T-helper 2 cell treated with Interferon-gamma antibody and Interleukin-4, amounts not matched to agents 5 μg/mL and 100 μg/mL, for 36 hours (primary cell): ENCODE measurements around the gene SRGAP1.

Experiments
- DNase-seq: peaks from one replicate; pipeline ENCODE4 v3.0.0; 2021; ENCODE audit warnings: low spot score
- H3K27ac Mint-ChIP-seq: one replicate; pipeline ENCODE4 v1.8.0; 2021; ENCODE audit warnings: mild to moderate bottlenecking, mixed read lengths
- H3K27me3 Mint-ChIP-seq: one replicate; pipeline ENCODE4 v1.8.0; 2021; ENCODE audit warnings: low read depth, mixed read lengths
- H3K36me3 Mint-ChIP-seq: one replicate; pipeline ENCODE4 v1.8.0; 2021; ENCODE audit warnings: low read depth, mixed read lengths
- H3K4me1 Mint-ChIP-seq: one replicate; pipeline ENCODE4 v1.8.0; 2021; ENCODE audit warnings: low read depth, mixed read lengths
- H3K4me3 Mint-ChIP-seq: one replicate; pipeline ENCODE4 v1.8.0; 2022; ENCODE audit warnings: mild to moderate bottlenecking, moderate library complexity, mixed read lengths
- H3K9me3 Mint-ChIP-seq: one replicate; pipeline ENCODE4 v1.8.0; 2021; ENCODE audit warnings: mixed read lengths

Gene SRGAP1

GRCh38 chr12:63934936-63935335 lies 90.4 kb downstream of the SRGAP1 start:
- Mint-ChIP-seq H3K4me1 (no peaks in the 10 kb centered on the region), H3K4me3 (no peak overlapping the region), H3K36me3 (no peaks in the 10 kb centered on the region), H3K27me3 (peaks cover 4% of the 10 kb centered on the region), H3K9me3 (no peaks in the 10 kb centered on the region), H3K27ac (no peak overlapping the region)
- DNase-seq = no peak

GRCh38 chr12:63935361-63935760 lies 90.9 kb downstream of the SRGAP1 start:
- no peaks in the 10 kb centered on the region for H3K36me3 Mint-ChIP-seq

GRCh38 chr12:63937378-63938316 lies 93.1 kb downstream of the SRGAP1 start:
- Mint-ChIP-seq H3K4me1 (no peaks in the 10 kb centered on the region), H3K9me3 (no peaks in the 10 kb centered on the region), H3K27me3 (peaks cover 4% of the 10 kb centered on the region), H3K36me3 (no peaks in the 10 kb centered on the region), H3K4me3 (no peak overlapping the region), H3K27ac (no peak overlapping the region)
- DNase-seq = no peak

More at GRCh38 chr12:63935361-63935760, 90.9 kb downstream of the SRGAP1 start:
- Mint-ChIP-seq H3K27ac (no peak overlapping the region), H3K4me3 (no peak overlapping the region), H3K27me3 (peaks cover 4% of the 10 kb centered on the region), H3K4me1 (no peaks in the 10 kb centered on the region), H3K9me3 (no peaks in the 10 kb centered on the region)
- DNase-seq = no peak

- no peak for DNase-seq
- H3K27me3 Mint-ChIP-seq = peaks cover 4% of the 10 kb centered on the region
- no peaks in the 10 kb centered on the region for H3K4me1 Mint-ChIP-seq
- H3K27ac Mint-ChIP-seq = no peak overlapping the region
- no peaks in the 10 kb centered on the region for H3K36me3 Mint-ChIP-seq
- no peak overlapping the region for H3K4me3 Mint-ChIP-seq
- H3K9me3 Mint-ChIP-seq = no peaks in the 10 kb centered on the region
Observed at GRCh38 chr12:63940310-63941005, 96.0 kb downstream of the SRGAP1 start.

GRCh38 chr12:63941166-63941800 lies 96.8 kb downstream of the SRGAP1 start:
- Mint-ChIP-seq H3K4me3 (no peak overlapping the region), H3K9me3 (no peaks in the 10 kb centered on the region), H3K36me3 (no peaks in the 10 kb centered on the region), H3K4me1 (no peaks in the 10 kb centered on the region), H3K27ac (no peak overlapping the region), H3K27me3 (peaks cover 4% of the 10 kb centered on the region)
- no peak for DNase-seq

GRCh38 chr12:63941879-63942278 lies 97.4 kb downstream of the SRGAP1 start:
- H3K27ac Mint-ChIP-seq = no peak overlapping the region
- H3K27me3 Mint-ChIP-seq = peaks cover 4% of the 10 kb centered on the region
- H3K9me3 Mint-ChIP-seq = no peaks in the 10 kb centered on the region
- H3K36me3 Mint-ChIP-seq = no peaks in the 10 kb centered on the region
- H3K4me3 Mint-ChIP-seq = no peak overlapping the region
- DNase-seq = no peak
- H3K4me1 Mint-ChIP-seq = no peaks in the 10 kb centered on the region

GRCh38 chr12:63942464-63943241 lies 98.2 kb downstream of the SRGAP1 start:
- Mint-ChIP-seq H3K27me3 (peaks cover 4% of the 10 kb centered on the region), H3K36me3 (no peaks in the 10 kb centered on the region), H3K9me3 (no peaks in the 10 kb centered on the region), H3K4me3 (no peak overlapping the region), H3K4me1 (no peaks in the 10 kb centered on the region), H3K27ac (no peak overlapping the region)
- no peak for DNase-seq

GRCh38 chr12:63944034-63944579 lies 99.6 kb downstream of the SRGAP1 start:
- H3K9me3 Mint-ChIP-seq = no peaks in the 10 kb centered on the region

GRCh38 chr12:63944586-63945228 lies 100.2 kb downstream of the SRGAP1 start:
- no peaks in the 10 kb centered on the region for H3K4me1 Mint-ChIP-seq

More at GRCh38 chr12:63944034-63944579, 99.6 kb downstream of the SRGAP1 start:
- no peak for DNase-seq
- Mint-ChIP-seq H3K36me3 (no peaks in the 10 kb centered on the region), H3K27ac (no peak overlapping the region), H3K27me3 (peaks cover 2% of the 10 kb centered on the region), H3K4me3 (no peak overlapping the region), H3K4me1 (no peaks in the 10 kb centered on the region)

GRCh38 chr12:63945777-63946176 lies 101.3 kb downstream of the SRGAP1 start:
- Mint-ChIP-seq H3K9me3 (no peaks in the 10 kb centered on the region), H3K36me3 (no peaks in the 10 kb centered on the region), H3K27me3 (no peaks in the 10 kb centered on the region), H3K27ac (no peak overlapping the region), H3K4me1 (no peaks in the 10 kb centered on the region), H3K4me3 (no peak overlapping the region)
- no peak for DNase-seq

More at GRCh38 chr12:63944586-63945228, 100.2 kb downstream of the SRGAP1 start:
- DNase-seq = no peak
- no peak overlapping the region for H3K4me3 Mint-ChIP-seq
- H3K9me3 Mint-ChIP-seq = no peaks in the 10 kb centered on the region
- no peak overlapping the region for H3K27ac Mint-ChIP-seq
- no peaks in the 10 kb centered on the region for H3K36me3 Mint-ChIP-seq
- H3K27me3 Mint-ChIP-seq = no peaks in the 10 kb centered on the region

GRCh38 chr12:63948211-63948610 lies 103.7 kb downstream of the SRGAP1 start:
- DNase-seq = no peak
- Mint-ChIP-seq H3K27ac (no peak overlapping the region), H3K36me3 (no peaks in the 10 kb centered on the region), H3K4me1 (no peaks in the 10 kb centered on the region), H3K27me3 (no peaks in the 10 kb centered on the region), H3K9me3 (no peaks in the 10 kb centered on the region), H3K4me3 (no peak overlapping the region)

- Mint-ChIP-seq H3K36me3 (no peaks in the 10 kb centered on the region), H3K27me3 (no peaks in the 10 kb centered on the region), H3K4me3 (no peak overlapping the region), H3K27ac (no peak overlapping the region), H3K4me1 (no peaks in the 10 kb centered on the region), H3K9me3 (no peaks in the 10 kb centered on the region)
- DNase-seq = no peak
Observed at GRCh38 chr12:63949902-63950301, 105.4 kb downstream of the SRGAP1 start.

- Mint-ChIP-seq H3K9me3 (no peaks in the 10 kb centered on the region), H3K36me3 (no peaks in the 10 kb centered on the region), H3K27me3 (no peaks in the 10 kb centered on the region), H3K4me1 (no peaks in the 10 kb centered on the region), H3K27ac (no peak overlapping the region), H3K4me3 (no peak overlapping the region)
- DNase-seq = no peak
Observed at GRCh38 chr12:63952995-63953394, 108.5 kb downstream of the SRGAP1 start.
